Transverse colon (tissue), 4 donors: ENCODE results near the gene ETNK1.

Experiments used
- CTCF ChIP-seq, 5 experiments: fragments of 200-600 bp in 3 of 5; fragments of 450-650 bp in 2 of 5; sonication (generic) in 3 of 5; IDR thresholded peaks; 1 replicate in 2 of 5; 2 replicates in 3 of 5; pipeline ENCODE4 v1.5.1; 2016 to 2017; ENCODE audit warnings: antibody characterized with exemption in 5 of 5, inconsistent platforms in 3 of 5, mild to moderate bottlenecking in 2 of 5, moderate library complexity in 1 of 5
- EP300 ChIP-seq: sonication (generic); formaldehyde crosslinking; IDR thresholded peaks from one replicate; pipeline ENCODE4 v1.6.1; 2017; ENCODE audit warnings: antibody characterized with exemption, low read depth
- POLR2A ChIP-seq: fragments of 450-650 bp; IDR thresholded peaks from one replicate; pipeline ENCODE4 v1.6.1; 2016; ENCODE audit warnings: antibody characterized with exemption, mild to moderate bottlenecking, moderate library complexity
- POLR2AphosphoS5 ChIP-seq, 3 donors: sonication (generic); formaldehyde crosslinking; IDR thresholded peaks; one replicate each; pipeline ENCODE4 v1.6.1; 2016; ENCODE audit warnings: antibody characterized with exemption in 3 of 3

GRCh38 chr12:22689876-22690275, 64.9 kb downstream of the ETNK1 start:
- TF ChIP-seq CTCF (IDR thresholded peaks at IDR 0.05) (no peak), POLR2A (no peak), EP300 (no peak), POLR2AphosphoS5 (IDR thresholded peaks at IDR 0.05) (no peak)
